HCT116 (cell line): ENCODE measurements around the gene TOR4A. TPM values are rescaled to one million over a fixed set of nuclear protein-coding genes. Genes with fewer than 3 reads are reported as not detected.
"Not testable (repeated sequence)": the region's sequence is repeated elsewhere in the genome, so short reads cannot be mapped to it uniquely, and the experiment has no call there.

Experiments
- ATAC-seq: fragments of 200-7000 bp; cut with Tn5 transposase; 2 replicates; pipeline ENCODE4 v1.9.1; 2020; ENCODE audit warnings: mild to moderate bottlenecking, moderate library complexity
- BruUV-seq: library from RNA; stranded (reverse); fragments of 400-500 nt; replicated peaks from 2 replicates; lab custom pipeline; 2021; lab: Mats Ljungman, UMichigan
- CTCF ChIA-PET: fragments of 300-600 bp; sonication (Branson Sonifier 250); formaldehyde crosslinking; loops from one replicate; lab custom pipeline; 2021; ENCODE audit warnings: antibody characterized with exemption; lab: Charles Lee
- POLR2A ChIA-PET: fragments of 300-600, 350-600 bp; sonication (Branson Sonifier 250); formaldehyde crosslinking; loops from one replicate; lab custom pipeline; 2021; ENCODE audit warnings: antibody characterized with exemption; lab: Charles Lee
- RAD21 ChIA-PET, 2 experiments: fragments of 300-600 bp; sonication (Branson Sonifier 250); formaldehyde crosslinking; loops; one replicate each; lab custom pipeline; 2023; ENCODE audit warnings: low total read pairs in 2 of 2; ENCODE audit not compliant: uncharacterized antibody in 2 of 2, unreplicated experiment in 2 of 2, low non-redundant PET in 1 of 2; lab: Charles Lee
- DNase-seq: peaks from one replicate; pipeline ENCODE4 v3.0.0-alpha.2; 2010; ENCODE audit warnings: low read depth, low spot score
- H2AFZ ChIP-seq: fragments of 200-600 bp; shearing (Covaris generic), sonication (generic); 2 replicates; pipeline ENCODE4 v1.6.1; 2017; ENCODE audit warnings: low read depth, mixed run types, mixed read lengths, antibody characterized with exemption, low read length; ENCODE audit not compliant: poor library complexity, severe bottlenecking
- H3K27ac ChIP-seq: 2 replicates; pipeline ENCODE4 v1.5.1; 2012; ENCODE audit warnings: low read depth, low read length
- H3K27me3 ChIP-seq: fragments of 200-600 bp; sonication (generic); 2 replicates; pipeline ENCODE4 v1.6.1; 2016; ENCODE audit warnings: mixed run types, low read length, mixed read lengths; ENCODE audit not compliant: insufficient read depth
- H3K36me3 ChIP-seq, 2 experiments: fragments of 200-500 bp in 1 of 2; fragments of 200-600 bp in 1 of 2; sonication (Bioruptor generic) in 1 of 2; sonication (generic) in 1 of 2; 2 replicates each; pipeline versions ENCODE4 v1.5.1 to v1.6.1; 2014 to 2016; ENCODE audit warnings: low read length in 2 of 2, inconsistent platforms in 1 of 2, mixed read lengths in 1 of 2, mixed run types in 1 of 2; ENCODE audit not compliant: insufficient read depth in 2 of 2, control insufficient read depth in 1 of 2
- H3K4me1 ChIP-seq, 2 experiments: fragments of 200-600 bp in 1 of 2; sonication (generic) in 1 of 2; 2 replicates each; pipeline versions ENCODE4 v1.5.1 to v1.6.1; 2012 to 2017; ENCODE audit warnings: low read length in 2 of 2, inconsistent platforms in 1 of 2, mild to moderate bottlenecking in 1 of 2, mixed read lengths in 1 of 2, mixed run types in 1 of 2, moderate library complexity in 1 of 2; ENCODE audit not compliant: insufficient read depth in 2 of 2, control insufficient read depth in 1 of 2
- H3K4me2 ChIP-seq: fragments of 200-600 bp; sonication (generic); 2 replicates; pipeline ENCODE4 v1.6.1; 2017; ENCODE audit warnings: mixed run types, low read length, mixed read lengths
- H3K4me3 ChIP-seq, 2 experiments: fragments of 200-600 bp in 1 of 2; sonication (generic) in 1 of 2; replicated peaks in 1 of 2; 2 replicates each; pipeline ENCODE4 v1.5.1; 2011 to 2016; ENCODE audit warnings: low read length in 2 of 2, control low read depth in 1 of 2, low read depth in 1 of 2, mild to moderate bottlenecking in 1 of 2, mixed read lengths in 1 of 2, mixed run types in 1 of 2
- H3K79me2 ChIP-seq: fragments of 200-600 bp; sonication (generic); 2 replicates; pipeline ENCODE4 v1.6.1; 2017; ENCODE audit warnings: mild to moderate bottlenecking, mixed run types, low read length, moderate library complexity, mixed read lengths; ENCODE audit not compliant: insufficient read depth
- H3K9ac ChIP-seq: fragments of 200-600 bp; sonication (generic); 2 replicates; pipeline ENCODE4 v1.6.1; 2016; ENCODE audit warnings: low read length, mixed read lengths
- H3K9me2 ChIP-seq: fragments of 200-600 bp; sonication (generic), shearing (Covaris generic); 2 replicates; pipeline ENCODE4 v1.6.1; 2017; ENCODE audit warnings: mixed run types, mild to moderate bottlenecking, moderate library complexity; ENCODE audit not compliant: insufficient read depth
- H3K9me3 ChIP-seq, 2 experiments: fragments of 200-500 bp in 1 of 2; fragments of 200-600 bp in 1 of 2; sonication (Bioruptor generic) in 1 of 2; sonication (generic) in 1 of 2; 2 replicates each; pipeline ENCODE4 v1.6.1; 2014 to 2017; ENCODE audit warnings: low read length in 2 of 2, mixed read lengths in 2 of 2, inconsistent platforms in 1 of 2, low read depth in 1 of 2, mild to moderate bottlenecking in 1 of 2, mixed run types in 1 of 2, moderate library complexity in 1 of 2; ENCODE audit not compliant: control insufficient read depth in 1 of 2, insufficient read depth in 1 of 2
- H4K20me1 ChIP-seq: fragments of 200-600 bp; sonication (generic), shearing (Covaris generic); 2 replicates; pipeline ENCODE4 v1.6.1; 2017; ENCODE audit warnings: mixed run types, mild to moderate bottlenecking, moderate library complexity; ENCODE audit not compliant: insufficient read depth
- CBX3 ChIP-seq: IDR thresholded peaks from 2 replicates; pipeline ENCODE4 v1.6.1; 2012; ENCODE audit warnings: low read depth
- CEBPB ChIP-seq: IDR thresholded peaks from 2 replicates; pipeline ENCODE4 v1.6.1; 2012; ENCODE audit warnings: low read depth
- EGR1 ChIP-seq: IDR thresholded peaks from 2 replicates; pipeline ENCODE4 v1.6.1; 2012; ENCODE audit warnings: low read depth
- EZH2 ChIP-seq: fragments of 200-600 bp; sonication (generic); IDR thresholded peaks from 2 replicates; pipeline ENCODE4 v1.6.1; 2017; ENCODE audit warnings: antibody characterized with exemption, mixed run types
- FOSL1 ChIP-seq: IDR thresholded peaks from 2 replicates; pipeline ENCODE4 v1.6.1; 2012; ENCODE audit warnings: low read depth
- JUND ChIP-seq: IDR thresholded peaks from 2 replicates; pipeline ENCODE4 v1.6.1; 2012
- POLR2A ChIP-seq: IDR thresholded peaks from 2 replicates; pipeline ENCODE4 v1.7.0; 2011; ENCODE audit warnings: borderline replicate concordance; ENCODE audit not compliant: insufficient read depth, insufficient read length; ENCODE audit errors: extremely low read depth
- POLR2AphosphoS5 ChIP-seq: IDR thresholded peaks from 2 replicates; pipeline ENCODE4 v1.6.1; 2011; ENCODE audit warnings: mild to moderate bottlenecking, low read depth, low read length, moderate library complexity
- SIN3A ChIP-seq: IDR thresholded peaks from 2 replicates; pipeline ENCODE4 v1.6.1; 2012; ENCODE audit warnings: low read depth
- SP1 ChIP-seq: IDR thresholded peaks from 2 replicates; pipeline ENCODE4 v1.6.1; 2012; ENCODE audit warnings: low read depth
- ZFX ChIP-seq: fragments of 450-650 bp; IDR thresholded peaks from 2 replicates; pipeline ENCODE4 v1.6.1; 2017
- ZNF274 ChIP-seq: fragments of 200-500 bp; sonication (Bioruptor generic); IDR thresholded peaks from 2 replicates; pipeline ENCODE4 v1.6.1; 2014; ENCODE audit warnings: mild to moderate bottlenecking, low read depth, low read length, inconsistent platforms
- intact Hi-C: fragments of 100-400 bp; cut with micrococcal nuclease; formaldehyde crosslinking; loops from 2 replicates; pipeline ENCODE4 v1.10.0; 2022
- total RNA-seq: library from RNA; stranded (reverse); gene quantifications from one replicate; pipeline ENCODE4 v1.2.1, GENCODE V29; 2021; ENCODE audit not compliant: unreplicated experiment
- TF ChIP-seq, protein P1 (sequence below): IDR thresholded peaks from 2 replicates; pipeline ENCODE4 v1.6.1; 2012
- TF ChIP-seq, protein P2 (sequence below), 3 experiments: fragments of 200-600 bp in 1 of 3; sonication (generic) in 1 of 3; IDR thresholded peaks in 2 of 3; conservative IDR thresholded peaks in 1 of 3; 2 replicates each; pipeline ENCODE4 v1.5.1; 2012 to 2017; ENCODE audit warnings: low read depth in 2 of 3, low read length in 2 of 3, antibody characterized with exemption in 1 of 3, borderline replicate concordance in 1 of 3, control low read depth in 1 of 3, mild to moderate bottlenecking in 1 of 3, mixed read lengths in 1 of 3, mixed run types in 1 of 3, moderate library complexity in 1 of 3; ENCODE audit not compliant: insufficient read depth in 1 of 3

TOR4A gene
- total RNA-seq, 1 experiment from 2014 or later: 34.0 TPM

DNA sequence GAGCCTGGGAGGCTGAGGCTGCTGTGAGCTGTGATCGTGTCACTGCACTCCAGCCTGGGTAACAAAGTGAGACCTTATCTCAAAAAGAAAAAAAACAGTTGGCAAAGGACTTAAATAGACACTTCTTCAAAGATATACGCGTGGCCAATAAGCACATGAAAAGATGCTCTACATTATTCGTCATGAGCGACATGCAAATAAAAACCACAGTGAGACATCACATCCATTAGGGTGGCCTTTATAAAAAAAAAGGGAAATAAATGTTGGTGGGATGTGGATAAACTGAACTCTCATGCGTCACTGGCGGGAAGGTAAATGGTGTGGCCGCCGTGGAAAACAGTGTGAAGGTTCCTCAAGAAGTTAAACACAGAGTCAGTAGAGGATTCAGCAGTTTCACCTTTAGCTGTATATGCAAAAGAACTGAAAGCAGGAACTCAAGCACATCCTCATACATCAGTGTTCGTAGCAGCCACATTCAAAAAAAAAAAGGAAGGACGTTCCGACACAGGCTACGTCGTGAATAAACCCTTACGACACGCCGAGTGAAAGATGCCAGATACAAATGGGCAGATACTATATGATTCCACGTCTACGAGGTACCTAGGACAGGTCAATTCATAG, 49.0 kb downstream of the TOR4A start:
- no peaks in the 10 kb centered on the region for H3K36me3 ChIP-seq
- no peaks in the 10 kb centered on the region for H3K9me3 ChIP-seq
- ChIA-PET RAD21 (no interaction called here), CTCF (no interaction called here), POLR2A (no interaction called here)
- no peaks in the 10 kb centered on the region for H3K4me1 ChIP-seq
- no peak overlapping the region for H3K27ac ChIP-seq
- peaks cover 22% of the 10 kb centered on the region for H3K27me3 ChIP-seq
- no peak overlapping the region for H2AFZ ChIP-seq
- H3K4me3 ChIP-seq: no peak overlapping the region
- H3K9ac ChIP-seq: no peak overlapping the region
- no peaks in the 10 kb centered on the region for H3K9me2 ChIP-seq
- BruUV-seq: no TSS peak
- no peaks in the 10 kb centered on the region for H4K20me1 ChIP-seq
- H3K79me2 ChIP-seq: no peaks in the 10 kb centered on the region
- no peak for DNase-seq
- H3K4me2 ChIP-seq: no peak overlapping the region
- intact Hi-C loops: no loop called here
- no peak for TF ChIP-seq JUND
- TF ChIP-seq FOSL1: no peak
- TF ChIP-seq SP1: no peak
- no peak for TF ChIP-seq ZFX
- TF ChIP-seq, protein P1, sequence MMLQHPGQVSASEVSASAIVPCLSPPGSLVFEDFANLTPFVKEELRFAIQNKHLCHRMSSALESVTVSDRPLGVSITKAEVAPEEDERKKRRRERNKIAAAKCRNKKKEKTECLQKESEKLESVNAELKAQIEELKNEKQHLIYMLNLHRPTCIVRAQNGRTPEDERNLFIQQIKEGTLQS: no peak
- no peak for TF ChIP-seq EGR1
- TF ChIP-seq, protein P2, sequence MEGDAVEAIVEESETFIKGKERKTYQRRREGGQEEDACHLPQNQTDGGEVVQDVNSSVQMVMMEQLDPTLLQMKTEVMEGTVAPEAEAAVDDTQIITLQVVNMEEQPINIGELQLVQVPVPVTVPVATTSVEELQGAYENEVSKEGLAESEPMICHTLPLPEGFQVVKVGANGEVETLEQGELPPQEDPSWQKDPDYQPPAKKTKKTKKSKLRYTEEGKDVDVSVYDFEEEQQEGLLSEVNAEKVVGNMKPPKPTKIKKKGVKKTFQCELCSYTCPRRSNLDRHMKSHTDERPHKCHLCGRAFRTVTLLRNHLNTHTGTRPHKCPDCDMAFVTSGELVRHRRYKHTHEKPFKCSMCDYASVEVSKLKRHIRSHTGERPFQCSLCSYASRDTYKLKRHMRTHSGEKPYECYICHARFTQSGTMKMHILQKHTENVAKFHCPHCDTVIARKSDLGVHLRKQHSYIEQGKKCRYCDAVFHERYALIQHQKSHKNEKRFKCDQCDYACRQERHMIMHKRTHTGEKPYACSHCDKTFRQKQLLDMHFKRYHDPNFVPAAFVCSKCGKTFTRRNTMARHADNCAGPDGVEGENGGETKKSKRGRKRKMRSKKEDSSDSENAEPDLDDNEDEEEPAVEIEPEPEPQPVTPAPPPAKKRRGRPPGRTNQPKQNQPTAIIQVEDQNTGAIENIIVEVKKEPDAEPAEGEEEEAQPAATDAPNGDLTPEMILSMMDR (IDR thresholded peaks at IDR 0.05 in 2 of 3, conservative IDR thresholded peaks at IDR 0.05 in 1 of 3; ENCODE audit: borderline replicate concordance in 1 of 3, insufficient read depth in 1 of 3, low read depth in 2 of 3, low read length in 2 of 3): no peak
- no peak for TF ChIP-seq CEBPB
- no peak for TF ChIP-seq CBX3
- TF ChIP-seq POLR2AphosphoS5: no peak
- no peak for TF ChIP-seq POLR2A
- TF ChIP-seq ZNF274: no peak
- no peak for TF ChIP-seq SIN3A
- TF ChIP-seq EZH2: no peak
- no peak for ATAC-seq

DNA sequence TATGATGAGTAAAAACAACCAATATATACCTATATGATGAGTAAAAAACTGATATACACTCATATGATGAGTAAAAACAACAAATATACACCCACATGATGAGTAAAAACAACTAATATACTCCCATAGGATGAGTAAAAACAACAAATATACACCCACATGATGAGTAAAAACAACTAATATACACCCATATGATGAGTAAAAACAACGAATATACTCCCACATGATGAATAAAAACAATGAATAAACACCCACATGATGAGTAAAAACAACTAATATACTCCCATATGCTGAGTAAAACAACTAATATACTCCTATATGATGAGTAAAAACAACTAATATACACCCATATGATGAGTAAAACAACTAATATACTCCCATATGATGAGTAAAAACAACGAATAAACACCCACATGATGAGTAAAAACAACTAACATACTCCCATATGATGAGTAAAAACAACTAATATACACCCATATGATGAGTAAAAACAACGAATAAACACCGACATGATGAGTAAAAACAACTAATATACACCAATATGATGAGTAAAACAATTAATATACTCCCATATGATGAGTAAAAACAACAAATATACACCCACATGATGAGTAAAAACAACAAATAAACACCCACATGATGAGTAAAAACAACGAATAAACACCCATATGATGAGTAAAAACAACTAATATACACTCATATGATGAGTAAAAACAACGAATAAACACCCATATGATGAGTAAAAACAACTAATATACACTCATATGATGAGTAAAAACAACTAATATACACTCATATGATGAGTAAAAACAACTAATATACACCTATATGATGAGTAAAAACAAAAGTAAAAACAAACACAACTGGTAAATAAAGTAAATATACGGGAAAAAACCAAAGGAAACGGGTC, 50.4 kb downstream of the TOR4A start:
- H3K9me3 ChIP-seq, RAD21 ChIA-PET, intact Hi-C loops, H3K36me3 ChIP-seq, H3K4me2 ChIP-seq, H2AFZ ChIP-seq, H3K4me1 ChIP-seq, H3K9me2 ChIP-seq, BruUV-seq, H3K27ac ChIP-seq, CTCF ChIA-PET, ATAC-seq, H4K20me1 ChIP-seq, H3K79me2 ChIP-seq, H3K9ac ChIP-seq, H3K4me3 ChIP-seq, POLR2A ChIA-PET: not testable (repeated sequence)
- peak; percentile 34 for DNase-seq
- peaks cover 22% of the 10 kb centered on the region for H3K27me3 ChIP-seq
